Stomach (tissue), 4 donors: Measurements from ENCODE around the gene COL19A1.

Experiments
- EP300 ChIP-seq: sonication (generic); formaldehyde crosslinking; IDR thresholded peaks from one replicate; pipeline ENCODE4 v1.6.1; 2017; ENCODE audit warnings: antibody characterized with exemption
- TF ChIP-seq, protein P1 (sequence below), 7 experiments: fragments of 450-650 bp in 4 of 7; fragments of 200-600 bp in 3 of 7; sonication (generic) in 3 of 7; IDR thresholded peaks; one replicate each; pipeline ENCODE4 v1.5.1; 2016 to 2019; ENCODE audit warnings: antibody characterized with exemption in 7 of 7, control low read depth in 2 of 7, mild to moderate bottlenecking in 1 of 7

DNA sequence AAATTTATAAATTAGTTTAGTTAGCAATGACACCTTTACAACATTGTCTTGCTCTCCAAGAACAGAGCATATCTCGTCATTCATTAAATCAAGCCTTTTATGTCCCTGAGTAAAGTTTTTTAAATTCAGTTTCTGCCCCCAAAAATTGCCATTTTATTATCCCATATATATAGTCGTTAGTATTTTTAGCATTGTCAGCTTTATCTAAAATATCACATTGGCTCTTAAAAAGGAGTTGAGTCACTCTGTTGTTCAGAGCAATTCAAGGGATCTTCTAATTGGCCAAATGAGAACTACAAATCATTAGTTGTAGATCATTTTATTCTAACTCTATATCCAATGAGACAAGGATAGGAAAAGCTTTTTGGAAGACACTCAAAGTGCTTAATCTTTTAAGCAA is 309.4 kb downstream of the COL19A1 start:
- TF ChIP-seq EP300: no peak
- TF ChIP-seq, protein P1, sequence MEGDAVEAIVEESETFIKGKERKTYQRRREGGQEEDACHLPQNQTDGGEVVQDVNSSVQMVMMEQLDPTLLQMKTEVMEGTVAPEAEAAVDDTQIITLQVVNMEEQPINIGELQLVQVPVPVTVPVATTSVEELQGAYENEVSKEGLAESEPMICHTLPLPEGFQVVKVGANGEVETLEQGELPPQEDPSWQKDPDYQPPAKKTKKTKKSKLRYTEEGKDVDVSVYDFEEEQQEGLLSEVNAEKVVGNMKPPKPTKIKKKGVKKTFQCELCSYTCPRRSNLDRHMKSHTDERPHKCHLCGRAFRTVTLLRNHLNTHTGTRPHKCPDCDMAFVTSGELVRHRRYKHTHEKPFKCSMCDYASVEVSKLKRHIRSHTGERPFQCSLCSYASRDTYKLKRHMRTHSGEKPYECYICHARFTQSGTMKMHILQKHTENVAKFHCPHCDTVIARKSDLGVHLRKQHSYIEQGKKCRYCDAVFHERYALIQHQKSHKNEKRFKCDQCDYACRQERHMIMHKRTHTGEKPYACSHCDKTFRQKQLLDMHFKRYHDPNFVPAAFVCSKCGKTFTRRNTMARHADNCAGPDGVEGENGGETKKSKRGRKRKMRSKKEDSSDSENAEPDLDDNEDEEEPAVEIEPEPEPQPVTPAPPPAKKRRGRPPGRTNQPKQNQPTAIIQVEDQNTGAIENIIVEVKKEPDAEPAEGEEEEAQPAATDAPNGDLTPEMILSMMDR (IDR thresholded peaks at IDR 0.05): no peak
